ENCODE results near the gene COA1.

GRCh38 chr7:43628431-43628830 lies 100.9 kb downstream of the COA1 start:
- no peak for TF ChIP-seq EP300 (IDR thresholded peaks at IDR 0.05)
- TF ChIP-seq POLR2AphosphoS5 (IDR thresholded peaks at IDR 0.05) = no peak

All from upper lobe of left lung (tissue), 4 donors.